ENCODE measurements around the gene SPAG16.

GRCh38 chr2:214376618-214377285 is 1092.5 kb downstream of the SPAG16 start:
- TF ChIP-seq CTCF (conservative IDR thresholded peaks at IDR 0.05; ENCODE audit: low read length) (no peak), EZH2phosphoT487 (IDR thresholded peaks at IDR 0.05; ENCODE audit: borderline replicate concordance) (no peak)
